ENCODE data around the gene SSX2IP. TPM values are rescaled to one million over a fixed set of nuclear protein-coding genes. Genes with fewer than 3 reads are reported as not detected.

SSX2IP gene
- total RNA-seq, 1 experiment from 2014 or later: 20.8 TPM

DNA sequence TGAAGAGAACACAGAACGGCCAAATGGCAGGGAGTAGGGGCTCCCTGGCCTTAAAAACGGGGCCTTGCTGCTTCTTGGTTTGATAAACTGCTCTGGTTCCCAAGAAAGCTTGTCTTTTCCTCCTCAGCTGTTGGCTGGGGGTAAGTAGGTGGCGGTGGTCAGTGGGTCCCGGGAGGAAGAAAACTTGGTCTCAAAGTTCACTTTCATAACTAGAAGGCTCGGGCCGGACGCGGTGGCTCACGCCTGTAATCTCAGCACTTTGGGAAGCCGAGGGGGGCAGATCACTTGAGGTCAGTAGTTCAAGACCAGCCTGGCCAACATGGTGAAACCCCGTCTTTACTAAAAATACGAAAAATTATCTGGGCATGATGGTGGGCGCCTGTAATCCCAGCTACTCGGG lies 68.7 kb downstream of the SSX2IP start:
- TF ChIP-seq, protein P1, sequence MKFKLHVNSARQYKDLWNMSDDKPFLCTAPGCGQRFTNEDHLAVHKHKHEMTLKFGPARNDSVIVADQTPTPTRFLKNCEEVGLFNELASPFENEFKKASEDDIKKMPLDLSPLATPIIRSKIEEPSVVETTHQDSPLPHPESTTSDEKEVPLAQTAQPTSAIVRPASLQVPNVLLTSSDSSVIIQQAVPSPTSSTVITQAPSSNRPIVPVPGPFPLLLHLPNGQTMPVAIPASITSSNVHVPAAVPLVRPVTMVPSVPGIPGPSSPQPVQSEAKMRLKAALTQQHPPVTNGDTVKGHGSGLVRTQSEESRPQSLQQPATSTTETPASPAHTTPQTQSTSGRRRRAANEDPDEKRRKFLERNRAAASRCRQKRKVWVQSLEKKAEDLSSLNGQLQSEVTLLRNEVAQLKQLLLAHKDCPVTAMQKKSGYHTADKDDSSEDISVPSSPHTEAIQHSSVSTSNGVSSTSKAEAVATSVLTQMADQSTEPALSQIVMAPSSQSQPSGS (CRISPR knock-in tag; IDR thresholded peaks at IDR 0.05; ENCODE audit: borderline replicate concordance, low read depth): no peak
- no peaks in the 10 kb centered on the region for H3K9me3 Mint-ChIP-seq
- ChIA-PET CTCF (interaction anchor here (1.5 to 2.5 kb wide), 2 partner anchors 132 to 235 kb away, joined by 3 to 15 read pairs; no protein-coding TSS in a partner anchor), POLR2A (no interaction called here)
- no peak overlapping the region for H3K4me3 Mint-ChIP-seq
- DNase-seq (ENCODE audit: low spot score): no peak
- H3K4me1 Mint-ChIP-seq: peaks cover 21% of the 10 kb centered on the region
- peaks cover 2% of the 10 kb centered on the region for H3K27me3 Mint-ChIP-seq (ENCODE audit: low read depth)
- no peak overlapping the region for H3K27ac Mint-ChIP-seq
- no peaks in the 10 kb centered on the region for H3K36me3 Mint-ChIP-seq
- ATAC-seq: no peak

DNA sequence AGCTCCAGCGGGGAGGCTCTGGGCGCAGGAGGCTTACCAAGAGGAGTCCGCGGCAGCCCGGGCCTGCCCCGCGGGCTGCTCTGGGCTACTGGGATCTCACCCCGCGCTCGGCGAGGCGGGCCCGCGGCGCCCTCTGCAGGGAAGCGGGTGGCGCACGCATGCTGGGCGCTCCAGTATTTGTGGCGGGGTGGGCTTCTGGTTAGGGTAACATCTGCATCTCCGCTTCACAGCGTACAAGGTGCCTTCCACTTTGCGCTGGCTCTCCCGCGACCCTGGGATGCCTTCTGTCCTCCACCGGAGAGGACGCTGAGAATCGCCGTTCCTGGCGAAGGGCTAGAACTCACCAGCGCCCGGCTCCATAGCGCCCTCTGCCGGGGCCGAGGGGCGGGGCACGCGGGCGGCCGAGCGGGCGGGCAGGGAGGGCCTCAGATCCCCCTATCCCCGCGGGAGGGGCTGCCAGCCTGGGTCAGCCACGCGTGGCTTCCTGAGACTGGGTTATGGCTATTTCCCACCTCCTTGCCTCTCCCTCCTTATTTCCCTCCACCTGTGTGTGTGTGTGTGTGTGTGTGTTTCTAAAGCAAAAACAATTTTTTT lies 69.4 kb downstream of the SSX2IP start:
- Mint-ChIP-seq H3K4me1 (peaks cover 21% of the 10 kb centered on the region), H3K9me3 (no peaks in the 10 kb centered on the region), H3K36me3 (no peaks in the 10 kb centered on the region), H3K4me3 (peak overlapping the region; percentile 79), H3K27me3 (ENCODE audit: low read depth) (peaks cover 2% of the 10 kb centered on the region), H3K27ac (no peak overlapping the region)
- CTCF ChIA-PET: interaction anchor here (0.5 to 2.5 kb wide), 24 partner anchors 8 to 928 kb away, joined by 3 to 15 read pairs (median 3); partner anchors contain the start of genes CTBS, GNG5 and SPATA1
- DNase-seq (ENCODE audit: low spot score) (peak; percentile 87), ATAC-seq (peak; percentile 91)
- POLR2A ChIA-PET: no interaction called here
- TF ChIP-seq, protein P2, sequence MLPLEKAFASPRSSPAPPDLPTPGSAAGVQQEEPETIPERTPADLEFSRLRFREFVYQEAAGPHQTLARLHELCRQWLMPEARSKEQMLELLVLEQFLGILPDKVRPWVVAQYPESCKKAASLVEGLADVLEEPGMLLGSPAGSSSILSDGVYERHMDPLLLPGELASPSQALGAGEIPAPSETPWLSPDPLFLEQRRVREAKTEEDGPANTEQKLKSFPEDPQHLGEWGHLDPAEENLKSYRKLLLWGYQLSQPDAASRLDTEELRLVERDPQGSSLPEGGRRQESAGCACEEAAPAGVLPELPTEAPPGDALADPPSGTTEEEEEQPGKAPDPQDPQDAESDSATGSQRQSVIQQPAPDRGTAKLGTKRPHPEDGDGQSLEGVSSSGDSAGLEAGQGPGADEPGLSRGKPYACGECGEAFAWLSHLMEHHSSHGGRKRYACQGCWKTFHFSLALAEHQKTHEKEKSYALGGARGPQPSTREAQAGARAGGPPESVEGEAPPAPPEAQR (CRISPR knock-in tag; IDR thresholded peaks at IDR 0.05): no peak
- TF ChIP-seq KAT7 (CRISPR knock-in tag; IDR thresholded peaks at IDR 0.05; ENCODE audit: borderline replicate concordance) (no peak), GABPB1 (CRISPR knock-in tag; IDR thresholded peaks at IDR 0.05) (no peak), ATF1 (CRISPR knock-in tag; IDR thresholded peaks at IDR 0.05) (no peak), SP1 (CRISPR knock-in tag; conservative IDR thresholded peaks at IDR 0.05) (peak; percentile 39; the same call in 1 of the 2 replicates), NR2C2 (CRISPR knock-in tag; IDR thresholded peaks at IDR 0.05) (no peak), ZNF232 (CRISPR knock-in tag; IDR thresholded peaks at IDR 0.05) (no peak), TEAD1 (CRISPR knock-in tag; IDR thresholded peaks at IDR 0.05) (peak; percentile 69; the same call in 1 of the 2 replicates), MYBL2 (CRISPR knock-in tag; IDR thresholded peaks at IDR 0.05) (no peak), RORB (CRISPR knock-in tag; IDR thresholded peaks at IDR 0.05) (no peak), ZNF416 (CRISPR knock-in tag; IDR thresholded peaks at IDR 0.05) (no peak), NR1H2 (CRISPR knock-in tag; IDR thresholded peaks at IDR 0.05) (no peak)
- TF ChIP-seq, protein P3, sequence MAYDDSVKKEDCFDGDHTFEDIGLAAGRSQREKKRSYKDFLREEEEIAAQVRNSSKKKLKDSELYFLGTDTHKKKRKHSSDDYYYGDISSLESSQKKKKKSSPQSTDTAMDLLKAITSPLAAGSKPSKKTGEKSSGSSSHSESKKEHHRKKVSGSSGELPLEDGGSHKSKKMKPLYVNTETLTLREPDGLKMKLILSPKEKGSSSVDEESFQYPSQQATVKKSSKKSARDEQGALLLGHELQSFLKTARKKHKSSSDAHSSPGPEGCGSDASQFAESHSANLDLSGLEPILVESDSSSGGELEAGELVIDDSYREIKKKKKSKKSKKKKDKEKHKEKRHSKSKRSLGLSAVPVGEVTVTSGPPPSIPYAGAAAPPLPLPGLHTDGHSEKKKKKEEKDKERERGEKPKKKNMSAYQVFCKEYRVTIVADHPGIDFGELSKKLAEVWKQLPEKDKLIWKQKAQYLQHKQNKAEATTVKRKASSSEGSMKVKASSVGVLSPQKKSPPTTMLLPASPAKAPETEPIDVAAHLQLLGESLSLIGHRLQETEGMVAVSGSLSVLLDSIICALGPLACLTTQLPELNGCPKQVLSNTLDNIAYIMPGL (CRISPR knock-in tag; IDR thresholded peaks at IDR 0.05): peak; percentile 99
- TF ChIP-seq, protein P4, sequence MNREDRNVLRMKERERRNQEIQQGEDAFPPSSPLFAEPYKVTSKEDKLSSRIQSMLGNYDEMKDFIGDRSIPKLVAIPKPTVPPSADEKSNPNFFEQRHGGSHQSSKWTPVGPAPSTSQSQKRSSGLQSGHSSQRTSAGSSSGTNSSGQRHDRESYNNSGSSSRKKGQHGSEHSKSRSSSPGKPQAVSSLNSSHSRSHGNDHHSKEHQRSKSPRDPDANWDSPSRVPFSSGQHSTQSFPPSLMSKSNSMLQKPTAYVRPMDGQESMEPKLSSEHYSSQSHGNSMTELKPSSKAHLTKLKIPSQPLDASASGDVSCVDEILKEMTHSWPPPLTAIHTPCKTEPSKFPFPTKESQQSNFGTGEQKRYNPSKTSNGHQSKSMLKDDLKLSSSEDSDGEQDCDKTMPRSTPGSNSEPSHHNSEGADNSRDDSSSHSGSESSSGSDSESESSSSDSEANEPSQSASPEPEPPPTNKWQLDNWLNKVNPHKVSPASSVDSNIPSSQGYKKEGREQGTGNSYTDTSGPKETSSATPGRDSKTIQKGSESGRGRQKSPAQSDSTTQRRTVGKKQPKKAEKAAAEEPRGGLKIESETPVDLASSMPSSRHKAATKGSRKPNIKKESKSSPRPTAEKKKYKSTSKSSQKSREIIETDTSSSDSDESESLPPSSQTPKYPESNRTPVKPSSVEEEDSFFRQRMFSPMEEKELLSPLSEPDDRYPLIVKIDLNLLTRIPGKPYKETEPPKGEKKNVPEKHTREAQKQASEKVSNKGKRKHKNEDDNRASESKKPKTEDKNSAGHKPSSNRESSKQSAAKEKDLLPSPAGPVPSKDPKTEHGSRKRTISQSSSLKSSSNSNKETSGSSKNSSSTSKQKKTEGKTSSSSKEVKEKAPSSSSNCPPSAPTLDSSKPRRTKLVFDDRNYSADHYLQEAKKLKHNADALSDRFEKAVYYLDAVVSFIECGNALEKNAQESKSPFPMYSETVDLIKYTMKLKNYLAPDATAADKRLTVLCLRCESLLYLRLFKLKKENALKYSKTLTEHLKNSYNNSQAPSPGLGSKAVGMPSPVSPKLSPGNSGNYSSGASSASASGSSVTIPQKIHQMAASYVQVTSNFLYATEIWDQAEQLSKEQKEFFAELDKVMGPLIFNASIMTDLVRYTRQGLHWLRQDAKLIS (CRISPR knock-in tag; IDR thresholded peaks at IDR 0.05; ENCODE audit: borderline replicate concordance): peak; percentile 88; the same call in 1 of the 2 replicates
- TF ChIP-seq, protein P5, sequence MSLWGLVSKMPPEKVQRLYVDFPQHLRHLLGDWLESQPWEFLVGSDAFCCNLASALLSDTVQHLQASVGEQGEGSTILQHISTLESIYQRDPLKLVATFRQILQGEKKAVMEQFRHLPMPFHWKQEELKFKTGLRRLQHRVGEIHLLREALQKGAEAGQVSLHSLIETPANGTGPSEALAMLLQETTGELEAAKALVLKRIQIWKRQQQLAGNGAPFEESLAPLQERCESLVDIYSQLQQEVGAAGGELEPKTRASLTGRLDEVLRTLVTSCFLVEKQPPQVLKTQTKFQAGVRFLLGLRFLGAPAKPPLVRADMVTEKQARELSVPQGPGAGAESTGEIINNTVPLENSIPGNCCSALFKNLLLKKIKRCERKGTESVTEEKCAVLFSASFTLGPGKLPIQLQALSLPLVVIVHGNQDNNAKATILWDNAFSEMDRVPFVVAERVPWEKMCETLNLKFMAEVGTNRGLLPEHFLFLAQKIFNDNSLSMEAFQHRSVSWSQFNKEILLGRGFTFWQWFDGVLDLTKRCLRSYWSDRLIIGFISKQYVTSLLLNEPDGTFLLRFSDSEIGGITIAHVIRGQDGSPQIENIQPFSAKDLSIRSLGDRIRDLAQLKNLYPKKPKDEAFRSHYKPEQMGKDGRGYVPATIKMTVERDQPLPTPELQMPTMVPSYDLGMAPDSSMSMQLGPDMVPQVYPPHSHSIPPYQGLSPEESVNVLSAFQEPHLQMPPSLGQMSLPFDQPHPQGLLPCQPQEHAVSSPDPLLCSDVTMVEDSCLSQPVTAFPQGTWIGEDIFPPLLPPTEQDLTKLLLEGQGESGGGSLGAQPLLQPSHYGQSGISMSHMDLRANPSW (CRISPR knock-in tag; conservative IDR thresholded peaks at IDR 0.05; ENCODE audit: low read depth): no peak
- TF ChIP-seq, protein P6, sequence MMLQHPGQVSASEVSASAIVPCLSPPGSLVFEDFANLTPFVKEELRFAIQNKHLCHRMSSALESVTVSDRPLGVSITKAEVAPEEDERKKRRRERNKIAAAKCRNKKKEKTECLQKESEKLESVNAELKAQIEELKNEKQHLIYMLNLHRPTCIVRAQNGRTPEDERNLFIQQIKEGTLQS (CRISPR knock-in tag; conservative IDR thresholded peaks at IDR 0.05): no peak
- TF ChIP-seq, protein P7, sequence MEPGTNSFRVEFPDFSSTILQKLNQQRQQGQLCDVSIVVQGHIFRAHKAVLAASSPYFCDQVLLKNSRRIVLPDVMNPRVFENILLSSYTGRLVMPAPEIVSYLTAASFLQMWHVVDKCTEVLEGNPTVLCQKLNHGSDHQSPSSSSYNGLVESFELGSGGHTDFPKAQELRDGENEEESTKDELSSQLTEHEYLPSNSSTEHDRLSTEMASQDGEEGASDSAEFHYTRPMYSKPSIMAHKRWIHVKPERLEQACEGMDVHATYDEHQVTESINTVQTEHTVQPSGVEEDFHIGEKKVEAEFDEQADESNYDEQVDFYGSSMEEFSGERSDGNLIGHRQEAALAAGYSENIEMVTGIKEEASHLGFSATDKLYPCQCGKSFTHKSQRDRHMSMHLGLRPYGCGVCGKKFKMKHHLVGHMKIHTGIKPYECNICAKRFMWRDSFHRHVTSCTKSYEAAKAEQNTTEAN (CRISPR knock-in tag; IDR thresholded peaks at IDR 0.05): no peak
